ENCODE measurements around the gene NBEAL2.

The NBEAL2 gene, protein sequence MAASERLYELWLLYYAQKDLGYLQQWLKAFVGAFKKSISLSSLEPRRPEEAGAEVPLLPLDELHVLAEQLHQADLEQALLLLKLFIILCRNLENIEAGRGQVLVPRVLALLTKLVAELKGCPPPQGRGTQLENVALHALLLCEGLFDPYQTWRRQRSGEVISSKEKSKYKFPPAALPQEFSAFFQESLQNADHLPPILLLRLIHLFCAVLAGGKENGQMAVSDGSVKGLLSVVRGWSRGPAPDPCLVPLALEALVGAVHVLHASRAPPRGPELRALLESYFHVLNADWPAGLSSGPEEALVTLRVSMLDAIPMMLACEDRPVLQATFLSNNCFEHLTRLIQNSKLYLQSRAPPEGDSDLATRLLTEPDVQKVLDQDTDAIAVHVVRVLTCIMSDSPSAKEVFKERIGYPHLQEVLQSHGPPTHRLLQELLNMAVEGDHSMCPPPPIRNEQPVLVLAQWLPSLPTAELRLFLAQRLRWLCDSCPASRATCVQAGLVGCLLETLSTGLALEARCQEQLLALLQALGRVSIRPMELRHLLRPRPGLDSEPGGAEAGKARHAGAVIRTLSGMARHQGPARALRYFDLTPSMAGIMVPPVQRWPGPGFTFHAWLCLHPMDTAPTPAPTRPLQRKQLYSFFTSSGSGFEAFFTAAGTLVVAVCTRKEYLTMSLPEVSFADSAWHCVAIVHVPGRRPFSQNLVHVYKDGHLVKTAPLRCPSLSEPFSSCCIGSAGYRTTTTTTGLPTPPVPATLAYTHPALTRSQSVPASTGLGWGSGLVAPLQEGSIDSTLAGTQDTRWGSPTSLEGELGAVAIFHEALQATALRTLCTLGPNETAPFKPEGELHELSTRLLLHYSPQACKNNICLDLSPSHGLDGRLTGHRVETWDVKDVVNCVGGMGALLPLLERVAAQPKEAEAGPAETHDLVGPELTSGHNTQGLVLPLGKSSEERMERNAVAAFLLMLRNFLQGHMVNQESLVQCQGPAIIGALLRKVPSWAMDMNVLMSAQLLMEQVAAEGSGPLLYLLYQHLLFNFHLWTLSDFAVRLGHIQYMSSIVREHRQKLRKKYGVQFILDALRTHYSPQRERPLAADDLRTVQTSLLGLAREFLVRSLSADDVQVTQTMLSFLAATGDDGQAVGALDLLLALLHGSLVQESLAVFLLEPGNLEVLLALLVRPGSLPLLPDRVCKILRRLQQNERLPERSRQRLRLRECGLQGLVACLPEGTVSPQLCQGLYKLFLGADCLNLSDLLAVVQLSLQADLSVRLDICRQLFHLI (N-terminal part only)

DNA sequence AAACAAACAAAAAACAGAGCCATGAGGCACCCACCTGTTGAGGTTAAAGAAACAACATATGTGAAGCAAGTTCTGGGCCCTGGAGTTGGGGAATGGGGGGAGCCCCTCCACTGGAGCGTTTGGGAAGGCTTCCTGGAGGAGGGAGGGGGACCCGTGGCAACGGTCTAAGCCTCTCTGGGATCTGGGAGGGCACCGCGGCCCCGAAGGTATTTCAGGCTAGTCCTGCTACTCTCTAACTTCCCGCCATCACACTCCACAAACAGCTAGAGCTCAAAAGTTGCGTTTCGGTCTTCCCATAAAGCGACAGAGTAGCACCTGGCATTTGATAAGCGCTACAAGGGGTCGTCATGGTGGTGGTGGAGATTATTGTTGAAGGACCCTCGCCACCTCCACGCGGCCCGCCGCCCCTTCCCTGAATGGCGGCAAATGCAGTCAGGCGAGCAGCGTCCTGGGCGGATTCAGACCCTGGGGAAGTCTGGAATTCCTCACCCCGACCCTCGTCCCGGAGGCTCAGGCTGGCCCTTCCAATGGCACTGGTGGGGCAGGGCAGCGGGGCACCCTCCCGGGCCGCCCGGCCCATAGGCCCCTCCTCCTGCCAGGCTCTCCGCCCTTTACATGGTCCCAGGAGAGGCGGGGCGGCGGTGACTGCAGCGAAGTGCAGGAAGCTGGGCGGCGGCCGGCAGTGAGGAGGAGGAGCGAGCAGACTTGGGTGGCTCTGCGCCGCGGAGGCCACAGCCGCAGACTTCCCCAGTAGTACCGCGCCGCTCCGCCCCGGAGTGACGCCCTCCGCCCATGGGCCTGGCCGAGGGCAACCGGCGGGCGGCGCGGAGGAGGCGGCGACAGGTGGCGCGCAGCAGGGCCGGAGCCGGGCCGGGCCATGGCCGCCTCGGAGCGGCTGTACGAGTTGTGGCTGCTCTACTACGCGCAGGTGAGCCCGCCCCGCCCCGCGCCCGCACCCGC, at the start of gene NBEAL2:
NBEAL2 (plus strand) TSS at position 682 of the 960 bp plus-strand sequence; CDS start at position 878, 196 bp downstream.
- peak; percentile 87 to 93 for DNase-seq (ENCODE audit: low read depth in 2 of 2, low spot score in 1 of 2)

DNA sequence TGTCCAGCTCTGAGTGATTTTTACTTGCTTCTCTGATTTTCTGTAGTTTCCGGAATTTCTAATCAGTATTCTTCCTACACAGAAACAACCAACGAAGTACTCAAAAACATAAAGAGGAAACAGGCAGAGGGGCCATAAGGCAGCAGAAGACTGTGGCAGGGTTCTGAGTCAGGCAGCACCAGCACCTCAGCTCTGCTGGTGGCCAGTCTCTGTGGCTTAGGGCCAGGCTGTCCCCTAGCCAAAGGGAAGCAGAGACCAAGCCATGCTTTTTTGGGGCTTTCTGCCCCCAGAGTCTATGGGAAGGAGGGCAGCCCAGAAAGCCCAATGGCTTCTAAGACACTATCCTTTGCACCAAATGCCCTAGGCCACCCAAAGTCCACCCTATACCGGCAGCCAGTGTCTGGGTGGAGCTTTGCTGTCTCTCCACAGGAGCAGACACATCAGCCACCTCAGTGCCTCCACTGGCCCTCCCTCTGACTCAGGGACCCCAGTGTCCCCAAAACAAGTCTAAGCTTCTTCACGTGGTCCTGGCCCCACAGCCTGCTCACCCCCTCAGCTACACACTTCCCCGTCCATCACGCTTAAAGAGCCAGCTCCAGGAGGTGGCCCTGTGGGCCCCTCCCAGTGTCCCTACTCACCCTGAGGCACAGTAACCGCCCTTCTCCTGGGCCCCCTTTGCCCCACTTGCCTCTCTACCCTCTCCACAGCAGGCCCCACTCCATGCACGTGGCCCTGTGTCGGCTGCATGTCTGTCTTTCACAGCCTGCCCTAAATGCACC, 49.1 kb upstream of the NBEAL2 start:
- no peak for DNase-seq (ENCODE audit: low read depth in 2 of 2, low spot score in 1 of 2)

DNA sequence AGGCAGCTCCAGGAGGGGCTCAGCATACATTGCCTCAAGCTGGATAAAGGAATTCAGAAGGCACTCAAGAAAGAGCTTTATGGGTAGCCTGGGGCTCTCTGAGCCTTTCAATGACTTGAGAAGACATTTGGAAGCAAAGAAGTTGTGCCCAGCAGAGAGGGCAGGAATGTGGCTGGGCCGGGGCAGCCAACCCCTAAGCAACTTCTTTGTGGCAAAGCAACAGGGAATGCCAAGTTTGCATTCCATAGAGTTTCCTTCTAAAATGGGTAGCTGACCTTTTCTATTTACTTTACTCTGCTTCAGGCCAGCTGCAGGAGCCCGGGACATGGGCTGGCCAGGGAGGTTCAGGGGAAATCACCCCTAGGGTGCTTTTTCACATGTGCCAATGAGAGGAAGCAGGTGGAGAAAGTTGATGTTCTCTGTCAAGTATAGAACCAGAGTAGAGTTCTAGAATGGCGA, 48.5 kb upstream of the NBEAL2 start:
- no peak for DNase-seq (ENCODE audit: low read depth in 2 of 2, low spot score in 1 of 2)

DNA sequence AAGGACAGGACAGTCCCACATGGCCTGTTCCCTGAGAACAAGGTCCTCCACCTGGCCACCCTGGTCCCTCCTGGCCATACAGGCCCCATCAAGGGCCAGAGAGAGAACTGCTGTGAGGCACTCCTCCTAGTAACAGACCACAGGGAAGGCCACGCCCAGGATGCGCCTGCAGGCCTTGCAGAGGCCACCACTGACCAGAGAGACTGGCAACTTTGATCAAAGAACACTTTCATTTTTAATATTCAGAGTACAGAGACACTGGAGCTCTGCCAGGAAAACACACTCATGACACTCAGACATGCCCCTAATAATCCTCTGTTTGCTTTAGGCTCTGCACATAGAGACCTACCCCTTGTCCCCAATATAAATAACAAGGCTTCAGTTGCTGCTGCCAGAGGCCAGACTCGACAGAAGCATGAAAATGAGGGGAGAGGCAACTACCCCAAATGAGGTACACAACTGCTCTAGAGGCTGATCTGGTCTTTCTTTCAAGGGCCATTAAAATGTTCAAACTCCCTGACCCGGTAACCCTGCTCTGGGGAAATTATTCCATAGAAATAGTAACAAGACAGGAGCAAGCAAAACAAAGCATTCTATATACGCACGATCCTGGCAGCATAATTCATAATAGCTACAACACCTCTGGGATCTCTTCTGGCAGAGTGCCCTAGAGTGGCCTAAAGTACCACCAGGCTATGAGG, 47.7 kb upstream of the NBEAL2 start:
- no peak for DNase-seq (ENCODE audit: low read depth in 2 of 2, low spot score in 1 of 2)

DNA sequence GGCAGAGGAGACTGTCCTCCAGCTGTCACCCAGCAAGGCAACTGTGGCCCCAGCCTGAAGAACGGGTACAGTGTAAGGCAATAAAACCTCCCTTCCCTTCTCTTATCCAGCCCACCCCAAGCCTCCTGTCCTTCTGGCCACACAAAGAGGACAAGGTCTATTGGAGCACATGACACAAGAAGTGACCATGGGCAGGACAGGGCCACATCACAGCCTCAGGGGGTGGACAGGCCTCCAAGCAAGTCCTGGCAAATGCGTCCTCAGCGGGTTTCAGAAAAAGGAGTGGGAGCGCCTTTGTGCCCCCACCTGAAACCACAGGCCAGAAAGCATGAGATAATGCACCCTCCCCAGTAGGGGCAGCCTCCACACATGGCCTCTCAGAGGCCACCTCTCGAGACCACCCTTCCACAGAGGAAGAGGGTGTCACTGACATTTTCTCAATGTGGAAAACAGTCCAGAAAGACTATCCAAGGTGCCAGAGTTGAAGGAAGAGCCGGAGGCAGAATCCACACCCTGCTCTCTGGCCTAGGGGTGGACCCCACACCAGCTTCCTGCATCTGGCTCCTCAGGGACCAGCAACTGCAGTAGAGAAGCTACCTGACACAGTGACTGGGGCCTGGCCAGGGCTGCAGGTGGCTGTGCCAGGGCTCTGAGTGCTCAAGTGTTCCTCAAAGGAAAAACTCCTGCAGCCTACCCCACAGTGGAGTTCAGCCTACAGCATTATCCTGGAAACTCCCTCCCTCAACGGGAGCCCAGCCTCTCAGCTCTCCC, 46.8 kb upstream of the NBEAL2 start:
- no peak for DNase-seq (ENCODE audit: low read depth in 2 of 2, low spot score in 1 of 2)

DNA sequence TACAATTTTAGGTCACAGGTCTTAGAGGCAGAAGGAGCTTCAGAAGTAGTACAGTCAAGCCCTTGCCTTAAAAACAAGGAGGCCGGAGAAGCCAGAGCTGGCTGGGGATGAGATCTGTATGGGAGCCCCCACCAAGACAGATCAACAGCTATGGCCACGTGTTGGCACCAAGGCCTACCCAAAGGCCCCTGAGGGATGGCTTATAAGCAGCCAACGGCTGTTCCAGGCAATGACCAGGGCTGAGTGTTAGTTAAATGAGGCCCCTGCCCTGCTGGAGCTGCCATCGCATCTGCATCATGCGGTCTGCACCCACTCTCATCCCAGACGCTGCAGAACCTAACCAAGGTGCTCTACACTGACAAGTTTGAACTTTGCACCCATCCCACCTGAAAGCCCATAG, 46.2 kb upstream of the NBEAL2 start:
- DNase-seq (ENCODE audit: low read depth in 2 of 2, low spot score in 1 of 2): no peak

DNA sequence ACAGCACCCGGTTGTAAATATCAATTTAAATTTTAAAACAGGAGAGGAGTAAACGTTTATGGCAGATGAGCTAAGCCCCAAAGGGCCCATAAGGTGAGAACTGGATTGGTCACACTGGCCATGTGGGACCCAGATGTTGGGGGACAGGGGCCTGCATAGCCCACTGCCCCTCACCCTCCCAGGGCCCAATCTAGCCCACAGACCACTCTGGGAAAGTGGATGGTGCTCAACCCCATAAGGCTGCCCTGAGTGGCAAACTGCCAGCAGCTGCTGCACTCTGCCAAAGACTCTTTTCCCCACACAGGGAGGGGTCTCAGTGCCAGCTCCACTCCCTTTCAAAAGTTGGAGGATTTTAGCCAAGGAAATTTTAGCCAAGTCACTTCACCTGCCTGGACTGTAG, 45.4 kb upstream of the NBEAL2 start:
- DNase-seq (ENCODE audit: low read depth in 2 of 2, low spot score in 1 of 2): no peak

DNA sequence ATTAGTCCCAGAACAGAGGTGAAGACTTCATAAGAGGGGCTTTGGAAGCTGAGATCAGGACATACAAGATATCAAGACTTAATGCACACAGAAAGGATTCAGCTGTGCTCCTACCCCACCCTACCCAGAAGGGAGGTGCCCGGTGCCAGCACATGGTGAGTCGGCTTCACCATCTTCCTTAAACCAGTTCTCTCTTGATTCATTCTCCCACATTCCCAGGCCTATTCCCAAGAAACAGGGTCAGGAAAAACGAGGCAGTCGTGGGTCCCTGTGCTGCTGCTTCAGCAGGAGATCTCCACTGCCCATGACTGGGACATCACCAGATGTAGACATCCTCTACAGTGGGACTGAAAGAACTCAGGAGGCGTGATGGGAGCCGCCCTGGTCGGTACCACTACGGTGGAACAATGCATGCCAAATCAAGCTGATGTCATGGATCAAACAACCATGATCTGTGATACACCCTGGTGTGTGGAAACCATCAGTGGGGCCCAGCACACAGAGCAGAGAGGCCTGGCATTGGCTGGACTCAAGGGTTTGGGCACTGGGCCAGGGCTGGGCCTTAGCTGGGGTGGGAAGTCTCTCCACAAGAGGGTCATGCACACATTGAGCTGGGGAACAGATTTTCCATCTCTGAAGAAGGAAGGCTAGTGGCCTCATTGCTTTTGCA, 44.8 kb upstream of the NBEAL2 start:
- no peak for DNase-seq (ENCODE audit: low read depth in 2 of 2, low spot score in 1 of 2)

DNA sequence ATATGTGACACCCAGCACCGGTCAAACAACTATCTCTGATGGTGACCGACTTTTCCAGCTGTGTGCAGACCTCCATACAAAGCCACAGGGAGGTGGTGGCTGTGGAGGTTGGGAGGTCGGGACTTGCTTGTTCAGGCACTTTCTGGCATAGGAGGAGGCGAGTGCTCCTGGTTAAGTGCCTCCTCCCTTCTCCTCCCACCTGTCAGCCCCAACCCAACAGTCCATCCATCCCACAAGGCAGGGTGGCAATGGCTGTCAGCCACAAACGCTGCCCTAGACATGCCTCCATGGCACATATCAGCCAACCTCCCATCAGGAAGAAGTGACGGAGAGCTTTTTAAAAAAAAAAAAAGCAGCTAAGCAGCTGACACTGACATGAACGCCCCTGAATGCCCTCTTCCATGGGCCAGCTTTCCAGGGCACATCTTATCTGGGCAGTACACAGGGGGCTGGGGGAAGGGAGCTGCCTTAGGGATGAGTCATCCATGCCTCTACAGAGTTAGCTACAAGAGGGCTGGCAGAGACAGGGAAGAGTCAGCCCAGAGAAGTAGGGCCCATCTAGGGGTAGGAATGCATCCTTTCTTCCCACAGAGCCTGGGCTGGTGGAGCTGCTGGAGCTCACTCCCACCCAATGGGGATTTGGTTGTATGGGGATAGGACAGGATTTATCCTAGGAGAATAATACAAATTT, 44.2 kb upstream of the NBEAL2 start:
- no peak for DNase-seq (ENCODE audit: low read depth in 2 of 2, low spot score in 1 of 2)

DNA sequence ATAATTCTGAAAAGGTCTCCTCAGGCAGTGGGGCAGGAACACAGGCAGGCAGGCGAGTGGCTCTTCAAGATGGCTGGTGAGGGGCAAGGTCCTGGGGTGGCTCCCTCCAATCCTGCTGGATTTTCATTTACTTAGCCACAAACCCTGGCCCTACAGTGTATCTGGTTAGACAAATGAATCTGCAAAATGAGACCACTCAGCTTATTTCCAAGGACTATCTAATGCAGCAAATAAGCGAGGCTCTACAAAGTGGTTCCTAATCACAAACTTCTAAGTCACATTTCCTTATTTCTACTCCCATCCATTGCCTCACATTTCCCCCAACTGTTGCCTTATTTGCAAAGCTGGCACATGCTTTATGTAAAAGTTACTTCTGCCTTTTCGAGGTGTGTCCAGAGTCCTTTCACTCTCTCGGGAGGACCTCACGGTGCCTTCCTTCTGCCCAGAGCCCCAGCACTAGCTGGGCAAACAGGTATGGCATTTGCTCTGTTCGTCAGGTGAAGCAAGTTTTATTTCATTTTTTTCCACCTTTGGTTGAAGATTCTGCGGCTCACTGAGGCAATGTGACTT, 43.4 kb upstream of the NBEAL2 start:
- no peak for DNase-seq (ENCODE audit: low read depth in 2 of 2, low spot score in 1 of 2)

DNA sequence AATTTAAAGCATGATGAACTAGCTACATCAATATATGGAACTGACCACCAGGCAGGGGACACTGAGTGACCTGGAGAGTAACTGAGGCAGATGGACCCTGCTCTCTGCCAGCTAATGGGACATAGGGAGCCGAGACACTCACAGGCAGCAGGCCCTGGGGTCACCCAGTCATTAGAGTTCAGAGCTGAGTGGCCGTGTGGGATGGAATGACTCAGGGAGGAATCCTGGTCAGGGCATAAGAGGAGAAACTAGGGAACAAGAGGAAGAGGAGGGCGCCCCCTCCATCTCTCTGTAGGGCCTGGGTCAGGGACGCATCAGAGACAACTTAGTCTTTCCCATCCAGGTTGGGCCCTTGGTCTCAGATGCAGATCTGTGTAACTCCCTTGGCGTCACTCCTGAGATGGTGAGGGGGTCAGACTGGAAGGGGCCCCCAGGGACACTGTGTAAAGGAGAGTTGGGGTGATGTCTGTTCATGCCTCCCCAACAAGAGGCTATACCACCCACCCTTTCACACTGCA, 42.7 kb upstream of the NBEAL2 start:
- DNase-seq (ENCODE audit: low read depth in 2 of 2, low spot score in 1 of 2): no peak

DNA sequence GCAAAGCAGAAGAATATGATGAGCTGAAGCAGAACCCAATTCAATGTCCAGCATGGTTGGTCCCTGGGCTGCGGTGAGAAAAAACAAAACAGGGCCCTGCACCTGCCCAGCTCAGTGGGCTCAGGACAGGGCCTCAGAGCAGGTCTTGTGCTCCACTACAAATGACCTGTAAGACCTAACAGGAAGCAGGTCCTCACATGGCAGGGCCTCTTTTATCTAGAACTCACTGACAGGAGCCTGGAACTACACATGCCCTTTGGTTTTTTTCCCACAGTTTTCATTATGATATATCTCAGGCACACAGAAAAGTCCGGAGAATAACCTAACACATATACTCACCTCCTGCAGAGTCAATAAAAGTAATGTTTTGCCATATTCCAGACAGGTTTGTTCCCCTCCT, 41.3 kb upstream of the NBEAL2 start:
- DNase-seq (ENCODE audit: low read depth in 2 of 2, low spot score in 1 of 2): no peak

DNA sequence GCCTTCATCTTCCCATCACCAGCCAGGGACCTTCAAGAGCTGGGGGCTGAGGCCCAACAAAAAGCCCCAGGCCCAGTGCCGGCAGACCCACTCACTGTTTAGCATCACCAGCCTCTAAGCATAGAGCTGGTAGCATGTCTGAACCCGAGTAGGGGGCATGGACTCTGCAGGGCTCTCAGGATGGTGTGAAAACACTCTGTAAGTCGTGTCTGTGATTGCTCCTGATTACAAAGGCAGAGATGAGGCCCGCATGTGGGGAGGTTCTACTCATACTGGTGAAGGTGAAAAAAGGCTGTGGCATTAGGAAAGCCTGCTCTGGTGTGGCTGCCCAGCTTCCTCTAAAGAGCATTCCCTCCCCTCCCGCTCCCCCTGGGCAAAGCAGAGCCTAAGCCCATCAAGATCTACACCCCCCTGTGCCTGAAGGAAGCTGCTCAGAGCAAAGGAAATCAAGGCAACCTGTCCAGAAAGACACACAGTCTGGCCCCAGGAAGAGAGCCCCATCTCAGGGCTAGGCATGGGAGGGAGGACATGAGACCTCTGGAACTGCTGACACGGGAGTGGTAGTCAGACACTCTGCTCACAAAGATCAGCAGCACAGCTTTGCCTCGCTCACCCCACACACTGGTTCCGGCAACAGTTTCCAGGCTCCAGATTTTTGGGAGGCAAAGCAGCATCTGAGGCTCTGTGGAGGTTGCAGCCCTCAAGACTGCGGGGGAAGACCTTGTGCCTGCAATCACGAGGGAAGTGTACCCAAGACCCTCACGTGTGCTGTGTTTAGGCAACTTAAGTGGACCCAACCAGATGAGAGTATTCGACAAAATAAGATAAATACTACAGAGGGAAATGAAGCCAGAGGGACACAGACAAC, 39.7 kb upstream of the NBEAL2 start:
- no peak for DNase-seq (ENCODE audit: low read depth in 2 of 2, low spot score in 1 of 2)

DNA sequence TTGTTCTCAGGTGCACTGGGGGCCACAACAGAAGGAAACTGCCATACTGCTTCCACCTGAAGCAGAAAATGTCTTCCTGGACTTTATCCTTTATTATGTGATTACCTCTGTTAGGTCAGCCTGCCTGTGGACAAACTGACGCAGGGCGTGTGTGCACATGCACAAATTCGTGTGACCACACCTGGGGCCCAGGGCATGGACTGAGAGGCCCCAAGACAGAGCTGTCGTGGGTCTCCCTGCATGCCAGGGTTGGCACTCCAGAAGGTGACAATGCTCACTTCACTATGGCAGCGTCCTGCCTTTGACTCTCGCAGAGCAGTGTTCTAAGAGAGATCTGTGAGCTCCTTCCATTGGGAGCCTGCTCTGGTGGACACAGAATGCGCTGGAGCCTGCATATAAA, 37.4 kb upstream of the NBEAL2 start:
- DNase-seq (ENCODE audit: low read depth in 2 of 2, low spot score in 1 of 2): no peak

DNA sequence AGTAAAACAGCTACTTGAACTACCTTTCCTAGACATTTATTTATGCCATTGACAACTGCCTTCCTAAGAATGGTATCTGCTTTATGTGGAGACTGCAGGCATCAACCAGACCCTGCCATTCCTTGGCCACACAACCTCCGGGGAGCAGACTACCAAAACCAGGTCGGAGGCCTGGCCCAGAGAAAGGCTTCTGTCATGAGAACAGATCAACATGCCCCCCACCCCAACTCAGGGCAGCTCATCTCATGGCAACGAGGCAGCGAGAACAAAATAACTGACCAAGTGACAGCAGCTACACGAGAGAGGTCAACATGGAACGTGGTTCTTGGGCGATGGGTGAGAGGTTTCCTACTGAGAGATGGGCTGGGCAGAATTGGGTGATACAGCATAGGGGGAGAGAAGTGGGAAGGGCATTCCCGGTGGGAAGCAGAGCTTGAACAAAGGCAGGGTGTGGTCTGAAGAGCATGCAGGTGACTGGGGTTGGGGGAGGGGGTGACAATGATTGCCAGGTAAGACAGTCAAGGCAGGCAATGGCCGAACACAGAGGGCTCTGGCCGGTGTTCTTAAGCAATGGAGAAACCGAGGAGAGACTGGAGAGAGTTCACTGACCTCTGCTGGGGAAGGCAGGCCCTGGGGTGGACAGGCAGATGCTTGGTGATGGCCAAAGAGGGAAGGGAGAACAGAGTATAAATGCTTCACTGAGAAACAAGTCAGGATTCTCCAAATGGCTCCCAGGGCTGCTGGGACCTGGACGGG, 36.8 kb upstream of the NBEAL2 start:
- DNase-seq (ENCODE audit: low read depth in 2 of 2, low spot score in 1 of 2): no peak
